H1 (cell line): ENCODE measurements around the gene AWAT2. TPM values are rescaled to one million over a fixed set of nuclear protein-coding genes. Genes with fewer than 3 reads are reported as not detected.

Experiments
- CTCF ChIA-PET: fragments of 300-600 bp; sonication (Branson Sonifier 250); formaldehyde crosslinking; loops from one replicate; lab custom pipeline; 2021; ENCODE audit not compliant: partially characterized antibody; lab: Charles Lee
- POLR2A ChIA-PET: fragments of 300-600 bp; sonication (Branson Sonifier 250); formaldehyde crosslinking; loops from one replicate; lab custom pipeline; 2021; ENCODE audit warnings: inconsistent platforms; ENCODE audit not compliant: partially characterized antibody; lab: Charles Lee
- DNase-seq, 2 experiments: peaks; one replicate each; pipeline versions ENCODE4 v3.0.0 to v3.0.0-alpha.2; 2010 to 2022; ENCODE audit warnings: low spot score in 2 of 2, low read depth in 1 of 2, mixed read lengths in 1 of 2
- FAIRE-seq: peaks from 2 replicates; lab custom pipeline; 2011; peaks lifted over from hg19 to GRCh38; lab: Jason Lieb, UNC
- H2AFZ ChIP-seq: 2 replicates; pipeline ENCODE4 v1.8.1; 2012; ENCODE audit warnings: low read length, inconsistent platforms
- H2AK5ac ChIP-seq: 2 replicates; pipeline ENCODE4 v1.6.1; 2013; ENCODE audit warnings: low read depth, low read length
- H2BK120ac ChIP-seq: replicated peaks from 2 replicates; pipeline ENCODE3; 2013; ENCODE audit warnings: low read depth, low read length, inconsistent platforms
- H2BK12ac ChIP-seq: 2 replicates; pipeline ENCODE4 v1.6.1; 2013; ENCODE audit warnings: low read depth, low read length
- H2BK15ac ChIP-seq: 2 replicates; pipeline ENCODE4 v1.6.1; 2013; ENCODE audit warnings: low read length
- H2BK20ac ChIP-seq: 2 replicates; pipeline ENCODE4 v1.6.1; 2013; ENCODE audit warnings: low read length
- H2BK5ac ChIP-seq: 2 replicates; pipeline ENCODE4 v1.6.1; 2013; ENCODE audit warnings: low read depth, low read length
- H3K14ac ChIP-seq: 2 replicates; pipeline ENCODE4 v1.6.1; 2013; ENCODE audit warnings: inconsistent platforms; ENCODE audit not compliant: insufficient read length
- H3K18ac ChIP-seq: 2 replicates; pipeline ENCODE4 v1.6.1; 2013; ENCODE audit warnings: low read length; ENCODE audit errors: extremely low read depth
- H3K23ac ChIP-seq: 2 replicates; pipeline ENCODE4 v1.6.1; 2013; ENCODE audit warnings: inconsistent platforms; ENCODE audit not compliant: insufficient read length
- H3K23me2 ChIP-seq: 2 replicates; pipeline ENCODE4 v1.6.1; 2013; ENCODE audit warnings: low read depth, low read length
- H3K27ac ChIP-seq: 2 replicates; pipeline ENCODE4 v1.6.1; 2011; ENCODE audit warnings: low read depth, low read length, inconsistent platforms
- H3K27me3 ChIP-seq, 4 experiments: replicated peaks in 1 of 4; 1 replicate in 1 of 4; 2 replicates in 3 of 4; pipeline versions ENCODE4 v1.6.1 to v1.8.1; 2011 to 2013; ENCODE audit warnings: low read length in 3 of 4, mild to moderate bottlenecking in 3 of 4, inconsistent platforms in 2 of 4, mixed read lengths in 2 of 4, moderate library complexity in 1 of 4; ENCODE audit not compliant: control insufficient read depth in 3 of 4, insufficient read depth in 3 of 4; ENCODE audit errors: extremely low read depth in 1 of 4
- H3K36me3 ChIP-seq, 4 experiments: 2 replicates each; pipeline versions ENCODE4 v1.6.1 to v1.8.1; 2011 to 2013; ENCODE audit warnings: mild to moderate bottlenecking in 4 of 4, low read length in 3 of 4, moderate library complexity in 2 of 4, control low read depth in 1 of 4, inconsistent platforms in 1 of 4; ENCODE audit not compliant: insufficient read depth in 4 of 4, control insufficient read depth in 2 of 4
- H3K4ac ChIP-seq: replicated peaks from 2 replicates; pipeline ENCODE3; 2013; ENCODE audit warnings: low read length, low read depth, mixed read lengths, inconsistent platforms; ENCODE audit not compliant: insufficient read length
- H3K4me1 ChIP-seq, 4 experiments: replicated peaks in 1 of 4; 1 replicate in 1 of 4; 2 replicates in 3 of 4; pipeline versions ENCODE4 v1.6.1 to v1.8.1; 2011 to 2013; ENCODE audit warnings: low read length in 3 of 4, inconsistent platforms in 2 of 4, mixed read lengths in 1 of 4; ENCODE audit not compliant: insufficient read depth in 4 of 4, control insufficient read depth in 3 of 4
- H3K4me2 ChIP-seq, 2 experiments: 2 replicates each; pipeline versions ENCODE4 v1.6.1 to v1.8.1; 2011 to 2013; ENCODE audit warnings: low read depth in 2 of 2, low read length in 2 of 2, control low read depth in 1 of 2, inconsistent platforms in 1 of 2, mild to moderate bottlenecking in 1 of 2; ENCODE audit not compliant: insufficient read depth in 1 of 2
- H3K4me3 ChIP-seq, 4 experiments: fragments of 200-600, 300-600 bp in 1 of 4; sonication (generic), shearing (Covaris generic), sonication (Bioruptor Twin) in 1 of 4; 2 replicates each; pipeline versions ENCODE4 v1.5.1 to v1.8.1; 2011 to 2016; ENCODE audit warnings: low read length in 4 of 4, low read depth in 3 of 4, control low read depth in 2 of 4, inconsistent platforms in 2 of 4, mild to moderate bottlenecking in 2 of 4, mixed read lengths in 1 of 4, moderate library complexity in 1 of 4; ENCODE audit not compliant: insufficient read depth in 2 of 4; ENCODE audit errors: extremely low read depth in 1 of 4
- H3K56ac ChIP-seq: replicated peaks from 2 replicates; pipeline ENCODE3; 2013; ENCODE audit warnings: low read depth, mild to moderate bottlenecking, mixed read lengths, low read length, inconsistent platforms; ENCODE audit not compliant: insufficient read length
- H3K79me1 ChIP-seq: 2 replicates; pipeline ENCODE4 v1.6.1; 2013; ENCODE audit warnings: low read depth, low read length, control low read depth
- H3K79me2 ChIP-seq, 2 experiments: 2 replicates each; pipeline versions ENCODE4 v1.6.1 to v1.8.1; 2012 to 2013; ENCODE audit warnings: low read length in 2 of 2, mild to moderate bottlenecking in 2 of 2, inconsistent platforms in 1 of 2; ENCODE audit not compliant: insufficient read depth in 2 of 2, control insufficient read depth in 1 of 2
- H3K9ac ChIP-seq, 4 experiments: replicated peaks in 1 of 4; 1 replicate in 1 of 4; 2 replicates in 3 of 4; pipeline versions ENCODE4 v1.6.1 to v1.8.1; 2011 to 2013; ENCODE audit warnings: low read depth in 3 of 4, low read length in 3 of 4, control low read depth in 2 of 4, mild to moderate bottlenecking in 2 of 4, moderate library complexity in 2 of 4, inconsistent platforms in 1 of 4; ENCODE audit errors: extremely low read depth in 1 of 4
- H3K9me3 ChIP-seq, 2 experiments: 2 replicates each; pipeline versions ENCODE4 v1.6.1 to v1.8.1; 2012 to 2013; ENCODE audit warnings: mild to moderate bottlenecking in 2 of 2, moderate library complexity in 2 of 2, control low read depth in 1 of 2, inconsistent platforms in 1 of 2, low read depth in 1 of 2, low read length in 1 of 2, mixed read lengths in 1 of 2; ENCODE audit not compliant: insufficient read depth in 2 of 2
- H4K20me1 ChIP-seq, 2 experiments: replicated peaks in 1 of 2; 2 replicates each; pipeline versions ENCODE3 to v1.8.1; 2011 to 2013; ENCODE audit warnings: inconsistent platforms in 2 of 2, low read length in 2 of 2, mild to moderate bottlenecking in 1 of 2; ENCODE audit not compliant: insufficient read depth in 2 of 2, control insufficient read depth in 1 of 2
- H4K5ac ChIP-seq: 2 replicates; pipeline ENCODE4 v1.6.1; 2013; ENCODE audit warnings: low read length, low read depth, mixed read lengths, inconsistent platforms; ENCODE audit not compliant: insufficient read length
- H4K8ac ChIP-seq: 2 replicates; pipeline ENCODE4 v1.8.0; 2013; ENCODE audit warnings: mild to moderate bottlenecking, moderate library complexity, low read length, inconsistent platforms; ENCODE audit not compliant: insufficient read depth; ENCODE audit errors: extremely low read depth
- H4K91ac ChIP-seq: replicated peaks from 2 replicates; pipeline ENCODE3; 2013; ENCODE audit warnings: low read length, mixed read lengths, inconsistent platforms; ENCODE audit not compliant: insufficient read length
- ASH2L ChIP-seq: fragments of 200-600, 300-600 bp; sonication (generic); IDR thresholded peaks from one replicate; pipeline ENCODE4 v1.7.1; 2017; ENCODE audit warnings: low read length
- CHD1 ChIP-seq: IDR thresholded peaks from 2 replicates; pipeline ENCODE4 v1.6.1; 2012; ENCODE audit warnings: low read depth, low read length, improper control_type of control experiment
- CTBP2 ChIP-seq: IDR thresholded peaks from 2 replicates; pipeline ENCODE4 v1.7.0; 2011; ENCODE audit warnings: borderline replicate concordance, mild to moderate bottlenecking, moderate library complexity, mixed read lengths, low read length; ENCODE audit not compliant: insufficient read depth, insufficient read length
- EZH2 ChIP-seq: fragments of 200-600 bp; sonication (generic); IDR thresholded peaks from 2 replicates; pipeline ENCODE4 v1.7.1; 2012; ENCODE audit warnings: low read depth, mild to moderate bottlenecking, moderate library complexity, low read length, inconsistent platforms; ENCODE audit not compliant: severe bottlenecking
- KDM4A ChIP-seq: IDR thresholded peaks from one replicate; pipeline ENCODE4 v1.7.1; 2012; ENCODE audit warnings: low read depth, mild to moderate bottlenecking, moderate library complexity, low read length, inconsistent platforms; ENCODE audit not compliant: severe bottlenecking
- KDM5A ChIP-seq: fragments of 200-600 bp; IDR thresholded peaks from 2 replicates; pipeline ENCODE4 v1.7.1; 2012; ENCODE audit warnings: mild to moderate bottlenecking, low read length, inconsistent platforms, mixed read lengths
- PHF8 ChIP-seq: fragments of 200-600 bp; sonication (generic); conservative IDR thresholded peaks from 2 replicates; pipeline ENCODE4 v1.7.1; 2012; ENCODE audit warnings: low read depth, mild to moderate bottlenecking, inconsistent platforms, low read length, moderate library complexity
- SP1 ChIP-seq: IDR thresholded peaks from 2 replicates; pipeline ENCODE4 v1.6.1; 2011; ENCODE audit warnings: low read depth, low read length
- SUZ12 ChIP-seq: fragments of 200-600 bp; sonication (generic); IDR thresholded peaks from 2 replicates; pipeline ENCODE4 v1.6.1; 2012; ENCODE audit warnings: mild to moderate bottlenecking, inconsistent platforms, low read length, moderate library complexity, mixed read lengths
- WGBS, 2 experiments: shearing (Covaris generic) in 1 of 2; methylation state at CpG; one replicate each; pipeline versions ENCODE4 v1.1.6 to v1.1.7; 2013 to 2015; ENCODE audit warnings: low lambda C conversion rate in 2 of 2, mixed read lengths in 2 of 2, inconsistent platforms in 1 of 2, low coverage in 1 of 2, missing lambda C conversion rate in 1 of 2; ENCODE audit not compliant: insufficient replicate concordance in 2 of 2, insufficient coverage in 1 of 2, insufficient read length in 1 of 2; ENCODE audit errors: extremely low coverage in 1 of 2, missing lambda C conversion rate in 1 of 2; 5-methylcytosine and 5-hydroxymethylcytosine counted together
- polyA plus RNA-seq, 7 experiments: library from polyadenylated mRNA; depleted of rRNA in 3 of 7; stranded (reverse) in 5 of 7; unstranded in 2 of 7; fragments of >200 nt in 5 of 7; fragments of 200-250 nt in 2 of 7; gene quantifications; 1 replicate in 5 of 7; 2 replicates in 1 of 7; 4 replicates in 1 of 7; pipeline versions ENCODE4 v1.2.1 to v1.2.3, GENCODE V29; 2011 to 2013; ENCODE audit warnings: missing spikeins in 2 of 7, mixed read lengths in 2 of 7
- total RNA-seq: library from RNA; stranded (reverse); fragmentation: NEBNext Ultra II Directional; extraction: Animal tissue kit (Norgen Biotek cat#: 25700); gene quantifications from 2 replicates; pipeline ENCODE4 v1.2.1, GENCODE V29; 2021
- TF ChIP-seq, protein P1 (sequence below): IDR thresholded peaks from 2 replicates; pipeline ENCODE4 v1.6.1; 2012; ENCODE audit warnings: low read length, inconsistent platforms
- TF ChIP-seq, protein P2 (sequence below): IDR thresholded peaks from 2 replicates; pipeline ENCODE4 v1.6.1; 2012; ENCODE audit warnings: inconsistent platforms

AWAT2 gene
- total and polyA plus RNA-seq, 2 of the 8 experiments (the other 6 are each of a cell fraction or from before 2014, with no cell fraction given) = not detected

DNA sequence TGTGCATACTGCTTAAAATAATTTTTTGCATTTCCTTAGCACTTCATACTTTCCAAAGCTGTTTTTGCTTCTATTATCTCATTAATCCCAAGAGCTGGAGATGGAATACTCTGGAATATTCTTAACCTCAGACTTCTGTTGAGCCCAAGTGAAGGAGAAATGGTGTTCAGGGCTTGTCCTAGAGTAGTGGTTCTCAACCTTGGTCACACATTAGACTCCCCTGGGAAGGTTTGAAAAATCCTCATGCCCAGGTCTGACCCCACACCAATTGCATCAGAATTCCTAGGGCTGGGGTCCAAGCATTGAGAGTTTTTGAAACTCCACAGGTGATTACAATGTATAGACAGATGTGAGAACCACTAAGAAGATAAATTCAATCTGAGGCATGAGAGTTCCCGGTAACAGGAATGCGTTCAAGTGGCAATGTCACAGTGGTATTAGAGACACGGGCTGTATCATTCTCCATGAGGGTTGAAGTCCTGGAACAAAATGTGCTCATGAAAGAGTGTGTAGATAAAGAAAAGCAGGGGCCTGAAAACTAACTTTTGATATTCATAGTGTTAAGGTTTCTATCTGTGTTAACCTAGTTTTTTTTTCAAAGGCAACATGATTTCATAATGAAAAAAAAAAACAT, 47.9 kb downstream of the AWAT2 start:
- no peak overlapping the region for H2BK120ac ChIP-seq
- no peaks in the 10 kb centered on the region for H3K36me3 ChIP-seq
- POLR2A ChIA-PET = no interaction called here
- TF ChIP-seq CHD1 (no peak), KDM4A (no peak), EZH2 (no peak), PHF8 (no peak), SP1 (no peak), KDM5A (no peak), SUZ12 (no peak), ASH2L (no peak), CTBP2 (no peak)
- TF ChIP-seq, protein P1, sequence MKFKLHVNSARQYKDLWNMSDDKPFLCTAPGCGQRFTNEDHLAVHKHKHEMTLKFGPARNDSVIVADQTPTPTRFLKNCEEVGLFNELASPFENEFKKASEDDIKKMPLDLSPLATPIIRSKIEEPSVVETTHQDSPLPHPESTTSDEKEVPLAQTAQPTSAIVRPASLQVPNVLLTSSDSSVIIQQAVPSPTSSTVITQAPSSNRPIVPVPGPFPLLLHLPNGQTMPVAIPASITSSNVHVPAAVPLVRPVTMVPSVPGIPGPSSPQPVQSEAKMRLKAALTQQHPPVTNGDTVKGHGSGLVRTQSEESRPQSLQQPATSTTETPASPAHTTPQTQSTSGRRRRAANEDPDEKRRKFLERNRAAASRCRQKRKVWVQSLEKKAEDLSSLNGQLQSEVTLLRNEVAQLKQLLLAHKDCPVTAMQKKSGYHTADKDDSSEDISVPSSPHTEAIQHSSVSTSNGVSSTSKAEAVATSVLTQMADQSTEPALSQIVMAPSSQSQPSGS = no peak
- TF ChIP-seq, protein P2, sequence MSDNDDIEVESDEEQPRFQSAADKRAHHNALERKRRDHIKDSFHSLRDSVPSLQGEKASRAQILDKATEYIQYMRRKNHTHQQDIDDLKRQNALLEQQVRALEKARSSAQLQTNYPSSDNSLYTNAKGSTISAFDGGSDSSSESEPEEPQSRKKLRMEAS = no peak

More for the DNA sequence above, 47.9 kb downstream of the AWAT2 start:
- CTCF ChIA-PET = interaction anchor here (1.2 kb wide), 1 partner anchor 29 kb away, joined by 4 read pairs; no protein-coding TSS in a partner anchor
- Histone ChIP-seq H4K5ac (no peak overlapping the region), H3K56ac (no peak overlapping the region), H2AK5ac (no peak overlapping the region), H2BK20ac (no peak overlapping the region), H3K9ac (no peak overlapping the region), H3K9me3 (peaks cover 0 to 4% of the 10 kb centered on the region in 2 experiments; a peak in 1 of 4 replicates), H3K4ac (no peak overlapping the region), H3K4me1 (no peaks in the 10 kb centered on the region), H3K79me2 (no peaks in the 10 kb centered on the region), H2AFZ (no peak overlapping the region), H4K8ac (no peak overlapping the region), H3K27me3 (no peaks in the 10 kb centered on the region), H3K18ac (no peak overlapping the region), H3K23me2 (no peaks in the 10 kb centered on the region), H3K4me2 (no peak overlapping the region), H2BK15ac (no peak overlapping the region), H4K20me1 (no peaks in the 10 kb centered on the region), H4K91ac (no peak overlapping the region), H2BK5ac (no peak overlapping the region), H3K79me1 (no peaks in the 10 kb centered on the region), H3K27ac (no peak overlapping the region), H3K23ac (no peak overlapping the region), H2BK12ac (no peak overlapping the region), H3K14ac (no peak overlapping the region), H3K4me3 (no peak overlapping the region)
- 96% methylated on average over 3 of the region's 3 CpGs; no CpG with 5 or more reads in 1 of the 2 experiments for WGBS, 2 experiments
- FAIRE-seq (no peak), DNase-seq (no peak)
